Superior temporal gyrus (tissue), 1 donor: ENCODE measurements around the gene RBM19.

Source experiments
- DNase-seq: peaks from one replicate; pipeline ENCODE4 v3.0.0-alpha.2; 2016; ENCODE audit errors: extremely low spot score

Gene RBM19

DNA sequence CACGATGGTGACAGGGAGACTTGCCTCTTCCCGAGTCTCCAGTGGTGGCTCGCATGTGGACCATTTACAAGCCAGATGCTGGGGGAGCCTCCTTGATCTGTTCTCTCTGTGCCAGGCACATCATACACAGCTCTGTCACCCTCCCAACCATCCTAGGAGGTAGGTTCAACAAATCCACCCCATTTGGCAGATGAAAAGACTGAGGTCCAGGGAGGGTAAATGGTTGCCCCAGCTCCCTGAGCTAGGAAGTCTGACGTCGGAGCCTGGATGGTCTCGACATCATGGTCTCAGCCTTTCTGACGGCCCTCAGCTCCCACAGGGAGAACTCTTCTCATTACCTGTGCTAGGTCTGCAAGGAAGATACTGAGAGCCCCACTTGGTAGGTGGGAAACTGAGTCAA is 189.6 kb downstream of the RBM19 start:
- no peak for DNase-seq

DNA sequence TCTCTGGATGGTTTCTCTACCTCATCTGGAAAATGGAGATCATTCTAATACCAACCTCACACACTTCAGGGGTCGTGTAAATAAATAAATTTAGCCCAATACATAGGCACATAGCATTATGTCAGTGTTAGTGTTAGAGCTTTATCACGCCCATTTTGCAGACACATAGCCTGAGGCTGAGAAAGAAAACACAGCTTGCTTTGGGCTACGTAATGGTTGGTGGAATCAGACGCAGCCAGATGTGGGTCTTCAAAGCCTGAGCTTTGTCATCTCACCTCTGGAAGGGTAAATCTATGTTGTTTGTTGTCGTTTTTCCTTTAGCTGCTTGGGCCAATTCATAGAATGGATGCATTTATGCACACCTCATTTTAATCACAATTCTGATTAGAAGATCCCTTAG is 191.6 kb downstream of the RBM19 start:
- no peak for DNase-seq

- DNase-seq, result no peak
These were observed 193.6 kb downstream of the RBM19 start for GRCh38 chr12:113772505-113773030.

DNA sequence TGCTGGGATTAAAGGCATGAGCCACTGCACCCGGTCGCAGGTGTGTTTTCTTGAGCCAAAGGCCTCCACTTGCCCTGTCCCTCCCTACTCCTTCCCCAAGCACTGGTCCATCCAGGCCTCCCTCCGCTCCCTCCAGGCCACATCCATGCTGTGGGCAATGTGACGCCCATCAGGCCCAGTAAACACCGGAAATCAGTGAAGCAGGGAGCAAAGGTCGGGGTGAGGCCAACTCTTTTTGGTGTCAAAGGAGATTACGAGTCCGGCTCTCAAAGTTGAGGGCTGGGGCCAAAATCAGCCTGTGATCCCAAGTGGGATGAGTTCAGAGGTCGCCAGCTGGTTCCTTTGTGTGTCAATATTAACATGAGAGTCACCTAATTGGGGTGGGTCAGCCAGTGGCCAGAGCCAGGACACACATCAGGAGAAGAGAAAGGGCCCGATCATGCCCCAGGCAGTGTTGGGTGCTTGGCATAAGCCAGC is 195.7 kb downstream of the RBM19 start:
- DNase-seq, result no peak

DNA sequence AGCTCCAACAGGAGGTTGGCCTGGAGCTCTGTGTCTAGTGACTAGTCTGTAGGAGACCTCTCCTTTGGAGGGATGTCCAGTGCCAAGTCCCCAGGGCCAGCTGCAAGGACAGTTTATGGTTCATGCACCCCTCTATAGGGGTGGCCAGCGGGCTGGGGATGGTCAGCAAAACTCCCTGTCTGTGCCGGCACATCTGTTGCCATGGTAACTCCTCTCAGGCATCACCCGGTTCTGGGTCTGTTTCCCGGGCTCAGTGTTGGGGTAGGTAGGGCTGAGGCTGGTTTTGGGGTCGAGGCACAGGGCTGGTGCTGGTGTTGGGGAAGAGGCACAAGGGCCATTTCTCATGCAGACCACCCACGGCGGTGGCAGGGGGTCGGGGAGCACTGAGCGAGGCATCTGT is 196.8 kb downstream of the RBM19 start:
- no peak for DNase-seq

- no peak for DNase-seq
These were observed 197.3 kb downstream of the RBM19 start for GRCh38 chr12:113768850-113769249.

DNA sequence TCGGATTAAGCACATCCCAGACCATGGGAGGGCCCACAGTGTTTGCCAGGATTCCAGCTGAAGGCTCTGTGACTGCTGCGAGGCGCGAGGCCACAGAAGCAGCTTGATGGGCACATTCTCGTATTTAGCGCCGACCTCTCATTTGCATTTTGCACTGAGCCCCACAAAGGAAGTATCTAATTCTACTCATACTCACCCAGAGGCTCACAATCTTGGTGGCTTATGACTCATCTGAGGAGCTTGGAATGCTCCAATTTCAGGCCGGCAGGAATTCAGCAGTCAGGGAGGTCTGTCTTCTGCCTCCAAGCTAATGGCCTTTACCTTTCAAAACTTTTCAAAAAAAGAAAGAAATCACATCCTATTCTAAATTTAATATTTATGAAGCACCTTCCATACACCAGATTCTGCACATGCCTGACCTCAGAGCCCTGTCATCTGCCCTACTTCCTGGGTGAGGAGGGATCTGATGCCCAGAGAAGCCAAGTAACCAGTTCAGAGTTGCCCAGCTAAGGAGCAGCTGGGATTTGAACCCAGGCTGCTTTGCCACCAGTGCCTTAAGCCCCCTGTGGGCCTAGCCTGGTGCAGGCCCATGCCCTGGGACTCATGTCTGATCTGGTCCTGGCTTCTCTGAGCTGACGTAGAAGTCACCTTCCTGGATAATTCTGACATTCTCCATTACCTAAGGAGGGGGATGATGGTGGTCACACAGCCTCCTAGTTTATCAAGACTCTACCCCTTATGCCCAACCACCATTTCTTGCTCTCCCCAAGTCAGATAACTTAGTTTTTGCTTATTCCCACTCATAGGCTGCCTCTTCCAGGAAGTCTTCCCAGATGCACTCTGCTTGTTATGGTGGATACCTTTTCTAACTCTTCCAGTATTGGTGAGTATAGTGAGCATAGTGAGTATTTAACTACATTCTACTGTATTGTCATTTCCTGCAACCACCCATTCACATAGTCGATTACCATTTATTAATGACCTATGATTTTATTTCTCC is 198.9 kb downstream of the RBM19 start:
- DNase-seq, result peak; percentile 26
